NCI-H1694 treated with DMSO at 0.1 percent for 48 hours (cell line): ENCODE data around the gene PFKL.

Experiments used
- DNase-seq: peaks from one replicate; lab custom pipeline; 2025; lab: John Stamatoyannopoulos, UW

The PFKL gene

DNA sequence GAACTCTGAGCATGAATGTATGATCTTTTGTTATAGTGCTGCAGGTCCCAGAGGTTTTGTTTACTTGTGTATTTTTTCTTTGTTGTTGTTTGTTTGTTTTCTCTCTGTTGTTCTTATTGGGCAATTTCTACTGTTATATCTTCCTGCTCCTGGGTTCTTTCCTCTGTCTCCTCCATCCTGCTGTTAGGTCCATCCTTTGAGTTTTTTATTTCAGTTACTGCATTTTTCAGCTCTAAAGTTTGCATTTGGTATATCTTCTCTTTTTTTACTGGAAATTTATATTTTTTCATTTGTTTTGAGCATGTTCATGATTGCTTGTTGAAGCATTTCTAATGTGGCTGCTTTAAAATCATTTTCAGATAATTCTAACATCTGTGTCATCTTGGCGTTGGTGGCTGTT is 63.4 kb downstream of the PFKL start:
- no peak for DNase-seq

DNA sequence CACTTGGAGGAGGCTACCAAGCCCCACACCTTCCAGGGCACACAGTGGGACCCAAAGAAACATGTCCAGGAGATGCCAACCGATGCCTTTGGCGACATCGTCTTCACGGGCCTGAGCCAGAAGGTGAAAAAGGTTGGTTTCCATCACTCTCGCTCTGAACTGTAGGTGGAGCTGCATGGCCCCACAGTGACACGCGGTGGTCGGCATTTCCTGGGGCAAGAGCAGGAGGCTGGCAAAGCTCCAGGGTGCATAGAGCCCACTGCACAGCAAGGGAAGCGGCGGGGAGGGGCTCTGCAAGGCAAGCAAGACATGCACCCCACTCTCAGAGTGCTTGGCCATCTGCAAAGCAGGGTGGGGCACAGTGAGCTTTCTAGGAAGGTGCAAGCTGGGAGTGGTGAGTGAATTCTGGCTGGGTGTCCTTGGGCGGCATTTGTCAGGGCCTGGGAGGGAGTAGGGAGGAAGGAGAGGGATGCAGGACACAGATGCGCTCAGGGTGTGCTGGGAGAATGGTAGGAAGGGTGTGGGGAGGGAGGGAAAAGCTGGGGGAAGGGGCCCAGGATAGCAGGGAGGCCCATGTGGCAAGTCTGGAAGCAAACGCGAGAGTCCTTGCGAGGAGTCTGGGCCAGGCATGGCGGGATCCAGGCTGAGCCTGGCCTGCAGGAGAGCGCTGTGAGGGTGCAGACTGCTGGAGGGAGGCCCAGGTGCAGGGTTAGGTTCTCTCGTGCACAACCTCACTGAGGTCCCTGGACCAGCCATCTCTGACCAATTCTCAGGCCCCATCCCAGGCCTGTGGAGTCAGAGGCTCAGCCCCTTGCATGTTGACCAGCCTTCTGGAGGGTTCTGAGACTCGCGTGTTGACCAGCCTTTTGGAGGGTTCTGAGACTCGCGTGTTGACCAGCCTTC is 64.5 kb downstream of the PFKL start:
- no peak for DNase-seq

DNA sequence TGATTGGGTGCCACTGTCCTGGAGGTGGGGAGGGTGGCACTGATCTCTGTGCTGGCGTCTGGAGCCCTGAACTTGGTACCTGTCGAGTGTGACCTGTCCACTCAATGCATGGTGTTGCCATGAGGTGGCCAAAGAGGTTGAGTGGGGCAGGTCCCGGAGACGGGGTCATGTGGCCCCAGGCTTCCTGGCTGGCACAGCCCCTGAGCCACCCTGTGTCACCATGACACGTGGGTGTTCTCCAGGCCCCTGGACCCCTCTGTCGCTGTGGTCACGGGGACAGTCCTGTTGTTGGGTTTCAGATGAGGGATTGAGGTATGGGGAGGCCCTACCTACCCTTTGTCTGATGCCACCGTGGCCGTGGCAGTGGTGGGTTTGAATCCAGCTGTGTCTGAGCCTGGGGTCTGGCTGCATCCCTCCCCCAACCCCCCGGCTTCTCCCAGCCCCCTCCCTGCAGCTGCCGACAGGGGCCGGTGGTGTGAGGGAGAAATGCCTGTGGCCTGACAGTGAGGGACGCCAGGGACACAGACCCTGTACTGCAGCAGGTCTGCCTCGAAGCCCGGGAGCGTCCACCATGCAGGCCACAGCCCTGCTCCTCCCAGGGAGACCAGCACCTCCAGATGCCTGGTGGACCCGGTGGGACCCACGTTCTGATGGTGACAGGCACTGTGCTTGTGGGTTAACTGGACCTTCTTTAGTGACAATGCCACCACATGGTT is 65.6 kb downstream of the PFKL start:
- no peak for DNase-seq

DNA sequence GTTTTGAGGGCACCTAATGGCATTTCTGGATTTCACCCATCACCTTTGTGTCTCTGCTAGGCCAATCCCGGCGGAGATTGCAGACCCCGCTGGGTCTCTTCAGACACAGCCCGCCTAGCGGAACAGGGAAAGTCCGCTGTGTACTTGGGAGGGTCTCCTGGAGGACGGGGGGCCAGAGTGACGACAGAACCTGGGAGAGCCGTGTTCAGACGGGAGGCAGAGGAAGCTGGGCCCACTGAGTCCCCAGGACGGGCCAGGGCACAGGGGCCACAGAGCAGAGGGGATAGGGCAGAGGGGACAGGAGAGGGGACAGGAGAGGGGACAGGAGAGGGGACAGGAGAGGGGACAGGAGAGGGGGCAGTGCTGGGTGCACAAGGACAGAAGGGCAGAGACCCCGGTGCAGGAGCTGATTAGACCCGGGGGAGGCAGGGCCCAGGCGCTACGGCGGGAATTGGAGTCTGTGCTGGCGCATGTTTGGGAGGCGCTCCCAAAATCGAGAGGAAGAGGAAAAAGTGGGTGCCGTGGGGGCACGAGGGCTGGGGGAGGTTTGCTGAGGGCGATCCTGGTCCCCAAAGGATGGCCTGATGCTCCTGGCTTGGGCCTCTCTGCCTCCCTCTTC is 66.2 kb downstream of the PFKL start:
- DNase-seq, result no peak

DNA sequence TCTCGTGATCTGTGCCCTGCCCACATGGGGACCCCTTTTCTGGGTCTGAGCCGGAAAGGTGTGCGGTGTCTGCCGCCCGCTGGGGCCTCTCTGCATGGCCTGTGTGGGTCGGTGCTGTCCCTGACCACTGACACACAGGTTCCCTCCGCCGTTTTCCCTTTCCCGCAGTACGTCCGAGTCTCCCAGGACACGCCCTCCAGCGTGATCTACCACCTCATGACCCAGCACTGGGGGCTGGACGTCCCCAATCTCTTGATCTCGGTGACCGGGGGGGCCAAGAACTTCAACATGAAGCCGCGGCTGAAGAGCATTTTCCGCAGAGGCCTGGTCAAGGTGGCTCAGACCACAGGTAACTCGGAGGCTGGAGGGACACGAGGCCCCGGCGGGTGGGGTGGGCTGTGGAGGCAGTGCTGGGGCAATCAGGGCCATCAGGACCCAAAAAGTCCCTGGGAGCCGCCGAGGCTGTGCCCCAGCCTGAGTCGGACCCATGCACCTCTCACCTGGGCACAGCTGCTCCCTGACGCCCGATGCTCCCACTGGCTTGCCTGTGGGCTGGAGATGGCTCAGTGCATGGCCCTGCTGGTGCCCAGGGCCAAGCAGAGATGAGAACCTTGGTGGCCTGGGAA is 66.8 kb downstream of the PFKL start:
- DNase-seq, result no peak

DNA sequence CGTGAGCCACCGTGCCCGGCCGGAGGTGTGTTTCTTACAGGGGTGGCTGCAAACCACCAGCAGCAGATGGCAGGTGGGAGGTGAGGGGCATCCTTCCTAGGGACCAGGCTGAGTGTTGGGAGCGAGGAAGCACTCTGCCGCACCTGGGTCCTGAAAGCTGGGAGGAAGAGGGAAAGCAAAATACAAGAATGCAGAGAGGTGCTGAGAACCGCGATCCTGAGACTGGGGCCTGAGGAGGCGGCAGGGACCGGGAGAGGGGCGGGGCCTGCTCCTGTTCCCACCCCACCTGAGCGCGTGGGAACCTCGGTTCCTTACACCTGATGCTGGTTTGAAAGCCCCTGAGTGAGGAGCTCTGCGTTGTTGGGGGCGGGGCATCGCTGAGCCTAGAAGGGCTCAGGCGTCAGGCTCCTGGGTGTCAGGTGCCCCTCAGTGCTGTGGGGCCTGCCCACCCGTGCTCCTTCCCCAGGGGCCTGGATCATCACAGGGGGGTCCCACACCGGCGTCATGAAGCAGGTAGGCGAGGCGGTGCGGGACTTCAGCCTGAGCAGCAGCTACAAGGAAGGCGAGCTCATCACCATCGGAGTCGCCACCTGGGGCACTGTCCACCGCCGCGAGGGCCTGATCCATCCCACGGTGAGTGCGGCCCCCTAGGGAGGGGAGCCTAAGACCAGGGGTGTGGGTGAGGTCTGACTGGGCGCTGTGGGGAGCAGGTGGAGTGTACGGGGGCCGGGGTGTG is 69.0 kb downstream of the PFKL start:
- no peak for DNase-seq

DNA sequence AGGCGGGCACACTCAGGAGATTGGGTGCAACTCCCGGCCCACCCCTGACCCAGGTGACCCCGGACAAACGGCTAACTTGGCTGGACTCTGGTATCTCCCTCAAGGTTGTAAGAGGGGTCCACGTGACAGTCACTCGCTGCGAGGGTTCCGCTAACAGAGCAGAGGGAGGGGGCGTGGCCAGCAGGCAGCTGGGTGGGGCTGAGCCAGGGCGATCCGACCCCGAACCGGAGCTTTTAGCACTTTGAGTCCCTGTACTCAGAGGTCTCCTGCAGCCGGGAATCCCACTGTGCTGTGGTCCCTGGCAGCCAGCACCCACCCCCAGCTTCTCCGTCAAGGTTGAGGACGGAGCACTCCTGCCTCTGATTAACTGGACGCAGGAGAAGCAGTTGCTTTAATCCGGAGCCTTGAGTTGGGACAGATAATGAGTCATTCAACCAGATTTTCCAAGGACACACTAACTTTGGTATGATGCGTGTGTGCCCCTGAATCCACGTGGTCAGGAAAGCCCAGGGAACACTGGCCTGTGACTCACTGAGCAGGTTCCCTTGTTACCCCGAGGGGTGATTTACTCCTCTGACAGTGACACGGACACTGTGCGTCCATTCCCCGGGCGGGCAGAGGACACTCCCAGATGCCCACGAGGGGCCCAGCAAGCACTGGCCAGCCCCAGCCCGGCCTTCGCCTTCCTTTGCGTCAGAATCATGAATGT is 70.3 kb downstream of the PFKL start:
- DNase-seq, result peak; percentile 17

DNA sequence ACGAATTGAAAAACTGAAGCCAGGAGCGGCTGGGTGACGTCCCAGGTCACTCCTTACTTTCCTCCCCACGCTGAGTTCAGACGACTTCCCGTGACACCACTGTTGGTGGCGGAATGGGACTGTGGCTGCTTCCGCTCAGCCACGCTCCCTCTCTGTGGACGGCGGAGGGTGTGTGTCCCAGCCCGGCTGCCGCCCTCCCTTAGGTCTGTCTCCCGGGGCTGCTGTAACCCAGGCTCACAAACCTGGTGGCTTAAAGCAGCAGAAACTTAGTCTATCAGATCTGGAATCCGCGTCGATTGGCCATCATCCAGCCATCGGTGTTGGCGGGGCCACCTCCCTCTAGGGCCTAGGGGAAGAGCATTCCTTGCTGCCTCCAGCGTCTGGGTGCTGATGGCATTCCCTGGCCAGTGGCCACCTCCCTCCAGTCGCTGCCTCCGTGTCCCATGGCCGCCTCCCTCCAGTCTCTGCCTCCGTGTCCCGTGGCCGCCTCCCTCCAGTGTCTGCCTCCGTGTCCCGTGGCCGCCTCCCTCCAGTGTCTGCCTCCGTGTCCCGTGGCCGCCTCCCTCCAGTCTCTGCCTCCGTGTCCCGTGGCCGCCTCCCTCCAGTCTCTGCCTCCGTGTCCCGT is 71.0 kb downstream of the PFKL start:
- no peak for DNase-seq

DNA sequence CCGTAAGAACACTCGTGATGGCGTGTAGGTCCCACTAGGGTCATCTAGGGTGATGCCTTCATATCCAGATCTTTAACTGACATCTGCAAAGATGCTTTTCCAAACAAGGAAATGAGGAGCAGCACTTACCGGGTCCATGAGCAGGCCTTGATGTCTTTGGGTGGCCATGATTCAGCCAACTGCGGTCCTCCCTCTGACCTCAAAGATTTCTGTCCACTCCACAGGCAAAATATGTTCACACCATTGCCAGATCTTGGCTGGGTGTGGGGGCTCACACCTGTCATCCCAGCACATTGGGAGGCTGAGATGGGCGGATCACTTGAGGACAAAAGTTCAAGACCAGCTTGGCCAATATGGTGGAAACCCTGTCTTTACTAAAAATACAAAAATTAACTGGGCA is 71.7 kb downstream of the PFKL start:
- DNase-seq, result no peak

DNA sequence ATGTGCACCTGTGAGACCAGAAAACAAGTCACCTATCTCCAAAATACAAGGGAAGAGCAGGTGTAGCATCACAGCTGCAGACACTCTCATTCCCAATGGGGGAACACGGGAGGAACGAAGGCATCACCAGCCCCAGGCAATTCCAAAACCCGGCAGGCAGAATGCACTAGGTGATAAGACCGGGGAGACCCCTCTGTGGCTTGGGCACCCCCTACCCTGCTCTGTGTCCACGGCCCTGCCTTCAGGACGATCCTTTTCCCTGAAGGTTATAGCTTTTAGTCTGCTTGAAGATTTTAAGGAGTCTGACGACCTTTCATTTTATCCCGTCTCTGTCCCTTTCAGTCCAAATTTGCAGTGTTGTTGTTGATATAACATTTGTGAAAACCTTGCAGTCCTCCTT is 72.8 kb downstream of the PFKL start:
- DNase-seq, result no peak

DNA sequence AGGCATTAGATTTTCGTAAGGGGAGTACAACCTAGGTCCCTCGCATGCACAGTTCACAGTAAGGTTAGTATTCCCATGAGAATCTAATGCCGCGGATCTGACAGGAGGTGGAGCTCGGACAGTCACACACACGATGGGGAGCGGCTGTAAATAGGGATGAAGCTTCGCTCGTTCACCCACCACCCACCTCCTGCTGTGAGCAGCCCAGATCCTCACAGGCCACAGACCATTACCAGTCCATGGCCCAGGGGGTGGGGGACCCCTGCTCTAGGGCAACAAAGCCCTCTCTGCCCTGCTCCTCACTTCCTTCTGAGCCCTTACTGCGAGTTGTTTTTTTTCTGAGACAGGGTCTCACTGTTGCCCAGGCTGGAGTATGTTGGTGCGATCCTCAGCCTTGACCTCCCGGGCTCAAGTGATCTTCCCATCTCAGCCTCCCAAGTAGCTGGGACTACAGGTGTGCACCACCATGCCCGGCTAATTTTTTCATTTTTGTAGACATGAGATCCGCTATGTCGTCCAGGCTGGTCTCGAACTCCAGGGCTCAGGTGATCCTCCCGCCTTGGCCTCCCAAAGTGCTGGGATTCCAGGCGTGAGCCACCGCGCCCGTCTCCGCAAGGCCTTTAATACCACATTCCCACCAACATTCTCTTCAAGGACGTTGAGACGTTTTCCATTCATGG is 74.9 kb downstream of the PFKL start:
- no peak for DNase-seq

DNA sequence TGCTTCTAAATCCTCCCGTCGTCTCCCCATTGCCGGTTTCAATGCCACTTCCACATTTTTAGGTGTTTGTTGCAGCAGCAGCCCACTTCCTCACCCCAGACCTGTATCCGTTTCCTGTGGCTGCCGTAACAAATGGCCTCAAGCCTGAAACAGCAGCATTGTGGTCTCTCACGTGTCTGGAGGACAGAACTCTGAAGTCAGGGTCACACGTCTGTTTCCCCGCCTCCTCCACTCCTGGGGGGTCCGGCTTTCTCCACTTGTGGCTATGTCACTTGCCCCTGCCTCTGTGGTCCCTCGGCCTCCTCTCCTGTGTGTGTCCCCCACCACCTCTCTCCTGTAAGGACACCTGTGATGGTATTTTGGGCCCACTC is 75.4 kb downstream of the PFKL start:
- DNase-seq, result no peak

DNA sequence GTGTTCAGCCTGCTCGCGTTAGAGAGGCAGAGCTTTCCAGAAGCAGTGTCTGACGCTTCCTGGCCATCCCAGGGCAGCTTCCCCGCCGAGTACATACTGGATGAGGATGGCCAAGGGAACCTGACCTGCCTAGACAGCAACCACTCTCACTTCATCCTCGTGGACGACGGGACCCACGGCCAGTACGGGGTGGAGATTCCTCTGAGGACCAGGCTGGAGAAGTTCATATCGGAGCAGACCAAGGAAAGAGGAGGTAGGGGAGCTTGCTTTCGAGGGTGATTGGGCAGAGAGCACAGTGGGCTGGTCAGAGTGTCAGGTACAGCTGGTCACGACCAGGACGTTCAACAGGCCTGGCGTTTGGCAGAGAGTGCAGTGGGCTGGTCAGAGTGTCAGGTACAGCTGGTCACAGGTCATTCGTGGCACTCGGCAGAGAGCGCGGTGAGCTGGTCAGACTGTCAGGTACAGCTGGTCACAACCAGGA is 75.9 kb downstream of the PFKL start:
- DNase-seq, result no peak

DNA sequence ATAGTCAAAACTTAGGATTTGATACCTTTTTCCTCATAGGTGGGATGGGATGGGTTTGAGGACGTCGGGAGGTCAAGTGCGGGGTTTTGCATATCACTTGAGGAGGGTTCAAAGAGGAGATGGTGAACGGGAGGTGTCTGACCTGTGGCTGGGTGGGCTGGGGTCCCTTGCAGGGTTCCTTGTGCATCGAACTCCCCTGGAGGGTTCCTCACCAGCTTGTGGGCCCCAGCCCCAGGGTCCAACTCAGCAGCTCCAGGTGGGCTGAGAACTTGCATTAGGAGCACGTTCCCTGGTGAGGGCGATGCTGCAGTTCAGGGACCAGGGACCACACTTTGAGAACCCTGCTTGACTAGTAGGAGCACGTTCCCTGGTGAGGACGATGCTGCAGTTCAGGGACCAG is 76.8 kb downstream of the PFKL start:
- no peak for DNase-seq
